Measurements from ENCODE around the gene SLC41A1.

- TF ChIP-seq RBM17 (IDR thresholded peaks at IDR 0.05; ENCODE audit: borderline replicate concordance, low read depth, low read length), result no peak
- no peak for TF ChIP-seq CTCF (IDR thresholded peaks at IDR 0.05 in 2 of 3, conservative IDR thresholded peaks at IDR 0.05 in 1 of 3; ENCODE audit: insufficient read depth in 2 of 3, low read depth in 1 of 3, low read length in 3 of 3)
- TF ChIP-seq HMGXB4 (CRISPR knock-in tag; IDR thresholded peaks at IDR 0.05), result no peak
- TF ChIP-seq MLX (CRISPR knock-in tag; conservative IDR thresholded peaks at IDR 0.05), result no peak
- no peak for TF ChIP-seq ZNF24 (IDR thresholded peaks at IDR 0.05)
- TF ChIP-seq NCOA6 (IDR thresholded peaks at IDR 0.05), result no peak
- no peak for TF ChIP-seq SIRT6 (IDR thresholded peaks at IDR 0.05; ENCODE audit: low read depth, low read length)
- no peak for TF ChIP-seq RFX5 (IDR thresholded peaks at IDR 0.05; ENCODE audit: low read depth, low read length)
- TF ChIP-seq POLR2AphosphoS5 (IDR thresholded peaks at IDR 0.05; ENCODE audit: control insufficient read depth, insufficient read depth, low read depth, low read length), result no peak
- TF ChIP-seq MXI1 (IDR thresholded peaks at IDR 0.05; ENCODE audit: low read depth, low read length), result no peak
- TF ChIP-seq RCOR1 (IDR thresholded peaks at IDR 0.05; ENCODE audit: borderline replicate concordance in 1 of 2, low read depth in 2 of 2, low read length in 2 of 2), result no peak
- TF ChIP-seq ZNF717 (CRISPR knock-in tag; IDR thresholded peaks at IDR 0.05), result no peak
- TF ChIP-seq PATZ1 (CRISPR knock-in tag; IDR thresholded peaks at IDR 0.05; ENCODE audit: borderline replicate concordance), result no peak
Measured at GRCh38 chr1:205837382-205837970, 24.5 kb upstream of the SLC41A1 start.

Measured in K562 (cell line).